Spinal cord (tissue), 10 donors: ENCODE measurements around the gene RNLS. TPM values are rescaled to one million over a fixed set of nuclear protein-coding genes. Genes with fewer than 3 reads are reported as not detected.

Source experiments
- DNase-seq, 6 donors: peaks; one replicate each; pipeline versions ENCODE4 v3.0.0 to v3.0.0-alpha.2; 2013 to 2015; ENCODE audit warnings: low spot score in 6 of 6, low read depth in 4 of 6
- H3K27ac ChIP-seq: one replicate; pipeline ENCODE4 v1.5.1; 2013; ENCODE audit warnings: low read depth, low read length, control low read depth
- H3K27me3 ChIP-seq: one replicate; pipeline ENCODE4 v1.6.1; 2013; ENCODE audit warnings: low read length; ENCODE audit not compliant: control insufficient read depth, insufficient read depth
- H3K36me3 ChIP-seq: one replicate; pipeline ENCODE4 v1.6.1; 2013; ENCODE audit warnings: low read length; ENCODE audit not compliant: control insufficient read depth, insufficient read depth
- H3K4me1 ChIP-seq: one replicate; pipeline ENCODE4 v1.6.1; 2013; ENCODE audit warnings: low read length; ENCODE audit not compliant: control insufficient read depth, insufficient read depth
- H3K4me3 ChIP-seq: one replicate; pipeline ENCODE4 v1.5.1; 2013; ENCODE audit warnings: low read depth, low read length, control low read depth
- H3K9me3 ChIP-seq: one replicate; pipeline ENCODE4 v1.6.1; 2013; ENCODE audit warnings: low read length; ENCODE audit not compliant: control insufficient read depth, insufficient read depth
- WGBS: methylation state at CpG from one replicate; pipeline ENCODE4 v1.1.5; 2013; ENCODE audit warnings: missing lambda C conversion rate; ENCODE audit not compliant: insufficient coverage; 5-methylcytosine and 5-hydroxymethylcytosine counted together
- polyA plus RNA-seq, 2 donors: library from polyadenylated mRNA; unstranded; fragments of 120-200 nt; gene quantifications; one replicate each; pipeline ENCODE4 v1.2.1, GENCODE V29; 2013; ENCODE audit not compliant: insufficient read length in 2 of 2
- total RNA-seq, 2 donors: library from RNA; depleted of rRNA in 1 of 2; stranded (reverse); fragments of 120-200 nt in 1 of 2; fragments of >200 nt in 1 of 2; gene quantifications; one replicate each; pipeline versions ENCODE4 v1.2.3 to v1.2.4, GENCODE V29; 2013 to 2014
- donor health status: healthy.

Gene RNLS
- total and polyA plus RNA-seq, 4 donors, result 6.1 to 16.1 (median 7.7) TPM

DNA sequence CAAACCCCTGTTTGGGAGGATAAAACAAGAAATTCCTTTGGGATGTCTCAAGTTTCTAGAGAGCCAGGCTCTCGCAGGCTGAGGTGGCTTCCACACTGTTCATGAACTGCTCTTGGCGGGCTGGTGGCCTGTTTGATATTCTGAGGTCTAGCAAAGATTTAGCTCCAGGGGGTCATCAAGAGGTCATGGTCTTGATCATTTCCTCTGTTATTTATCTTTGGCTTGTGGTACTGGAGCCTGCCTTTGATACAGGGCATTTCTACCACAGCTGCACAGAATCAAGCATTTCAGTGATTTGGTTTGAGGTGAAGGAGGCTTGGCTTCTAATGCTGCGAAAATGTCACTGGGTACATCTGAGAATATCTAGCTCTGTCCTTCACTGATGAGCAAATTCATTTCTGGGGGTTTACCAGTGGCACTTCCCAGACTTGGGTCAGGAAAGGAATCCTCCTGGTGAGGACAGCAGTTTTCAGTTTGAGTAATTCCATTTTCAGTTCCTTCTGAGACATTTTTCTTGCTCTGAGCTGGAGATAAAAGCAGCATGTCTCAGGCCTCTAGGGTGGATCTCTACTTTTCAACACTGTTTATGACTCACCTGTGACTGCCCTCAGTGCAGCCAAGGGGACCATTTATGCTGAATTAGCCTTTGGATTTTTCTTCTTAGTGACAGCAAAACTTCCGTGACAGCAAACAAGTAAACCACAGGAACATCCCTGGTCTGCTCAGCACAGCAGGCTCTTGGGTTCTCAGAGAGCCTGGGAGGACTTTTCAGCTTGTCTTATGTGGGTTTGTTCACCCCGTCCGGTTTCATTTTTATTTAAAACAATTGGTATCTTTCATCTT is 312.0 kb downstream of the RNLS start:
- H3K27ac ChIP-seq, result no peak overlapping the region

DNA sequence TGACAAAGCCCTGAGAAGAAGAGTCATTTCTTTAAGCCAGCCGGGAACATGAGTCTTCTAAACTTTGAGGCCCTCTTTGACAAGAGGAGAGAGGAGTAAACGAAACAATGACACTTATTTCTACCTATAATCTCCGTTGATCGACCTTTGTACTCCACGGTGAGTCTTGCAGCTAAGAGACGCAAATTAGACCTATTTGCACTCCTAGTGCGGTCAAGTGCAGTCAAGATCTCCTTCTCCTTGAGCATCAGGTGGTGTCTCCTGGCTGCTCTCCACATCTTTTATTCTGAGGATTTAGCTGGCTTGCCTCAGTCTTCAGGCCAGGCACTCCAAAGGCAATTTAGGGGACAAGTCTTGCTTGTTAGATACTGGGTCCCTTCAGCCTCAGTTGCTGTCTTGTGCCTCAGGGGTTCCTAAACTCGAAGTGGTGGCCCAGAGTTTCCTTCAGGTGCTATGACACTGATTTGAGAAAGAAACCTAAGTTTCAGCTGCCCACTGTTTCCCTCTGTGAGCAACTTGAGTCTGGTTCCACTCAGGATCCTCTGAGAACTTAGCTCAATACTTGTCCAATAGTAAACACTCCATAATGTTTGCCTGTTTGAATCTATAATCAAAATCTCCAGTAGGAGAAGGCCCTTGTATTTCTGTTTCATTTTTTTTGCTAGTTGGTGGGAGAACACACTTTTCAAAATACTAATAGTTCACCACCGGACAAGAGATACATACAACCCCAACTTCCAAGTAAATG is 312.9 kb downstream of the RNLS start:
- H3K36me3 ChIP-seq, result no peaks in the 10 kb centered on the region
- no peak for DNase-seq

More for the DNA sequence above, 312.0 kb downstream of the RNLS start:
- H3K36me3 ChIP-seq, result no peaks in the 10 kb centered on the region
- no peak overlapping the region for H3K4me3 ChIP-seq
- H3K9me3 ChIP-seq, result no peaks in the 10 kb centered on the region
- no peaks in the 10 kb centered on the region for H3K4me1 ChIP-seq
- no peak for DNase-seq
- H3K27me3 ChIP-seq, result no peaks in the 10 kb centered on the region
- 100% methylated on average over 1 of the region's 6 CpGs for WGBS

DNA sequence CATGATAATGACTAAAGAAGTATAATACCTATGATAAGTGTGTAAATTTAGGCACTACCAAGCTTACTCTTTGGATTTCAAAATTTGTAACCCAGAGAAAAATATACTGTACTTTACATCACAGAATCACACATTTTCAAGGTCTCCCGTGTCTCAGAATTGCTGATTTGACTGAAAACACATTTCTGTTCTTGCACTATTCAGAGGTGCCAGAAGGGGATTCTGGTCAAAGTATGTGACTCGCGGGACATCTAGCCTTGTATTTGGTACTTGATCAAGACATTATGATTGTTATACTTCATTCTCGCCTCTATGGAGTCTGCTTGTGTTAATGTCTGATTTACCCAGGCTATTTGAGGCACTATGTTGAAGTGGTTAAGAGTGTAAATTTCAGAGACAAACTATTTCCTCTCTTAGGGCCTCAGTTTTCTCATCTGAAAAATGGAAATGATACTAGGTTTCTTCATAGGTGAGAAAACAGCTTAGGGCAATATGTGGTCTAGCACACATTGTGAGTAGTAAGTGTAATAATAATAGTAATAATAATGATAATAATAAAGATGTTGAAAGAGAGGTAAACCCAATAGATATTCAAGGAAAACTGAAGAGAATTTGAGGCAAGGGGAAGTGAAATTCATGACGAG is 320.4 kb downstream of the RNLS start:
- Histone ChIP-seq H3K4me1 (no peaks in the 10 kb centered on the region), H3K4me3 (no peak overlapping the region), H3K36me3 (no peaks in the 10 kb centered on the region), H3K27ac (no peak overlapping the region), H3K27me3 (no peaks in the 10 kb centered on the region), H3K9me3 (no peaks in the 10 kb centered on the region)
- WGBS, result 100% methylated on average over 1 of the region's 5 CpGs
- DNase-seq, result no peak

More for the DNA sequence above, 312.9 kb downstream of the RNLS start:
- Histone ChIP-seq H3K4me3 (no peak overlapping the region), H3K27me3 (no peaks in the 10 kb centered on the region), H3K9me3 (no peaks in the 10 kb centered on the region), H3K4me1 (no peaks in the 10 kb centered on the region), H3K27ac (no peak overlapping the region)
- WGBS, result 96% methylated on average over 8 of the region's 9 CpGs

DNA sequence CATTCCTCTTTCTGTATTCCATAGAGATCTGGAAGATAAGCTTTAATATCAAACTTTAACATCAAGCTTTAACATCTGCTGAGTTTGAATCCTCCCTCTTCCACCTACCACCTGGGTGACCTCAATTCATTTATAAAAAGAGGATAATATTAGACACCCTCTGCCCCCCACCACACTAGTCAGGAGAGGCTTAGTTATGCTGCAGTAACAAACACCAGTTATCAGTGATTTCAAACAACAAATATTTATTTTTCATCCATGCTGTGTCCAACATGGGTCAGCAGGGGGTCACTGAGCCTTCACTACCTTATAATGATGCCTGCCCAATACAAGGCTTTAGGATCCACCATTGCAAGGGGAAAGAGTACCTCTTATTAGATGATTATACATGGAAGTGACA is 322.0 kb downstream of the RNLS start:
- no peaks in the 10 kb centered on the region for H3K27me3 ChIP-seq
- no peaks in the 10 kb centered on the region for H3K4me1 ChIP-seq
- H3K27ac ChIP-seq, result no peak overlapping the region
- no peaks in the 10 kb centered on the region for H3K36me3 ChIP-seq
- H3K9me3 ChIP-seq, result no peaks in the 10 kb centered on the region
- H3K4me3 ChIP-seq, result no peak overlapping the region
- DNase-seq, result no peak

DNA sequence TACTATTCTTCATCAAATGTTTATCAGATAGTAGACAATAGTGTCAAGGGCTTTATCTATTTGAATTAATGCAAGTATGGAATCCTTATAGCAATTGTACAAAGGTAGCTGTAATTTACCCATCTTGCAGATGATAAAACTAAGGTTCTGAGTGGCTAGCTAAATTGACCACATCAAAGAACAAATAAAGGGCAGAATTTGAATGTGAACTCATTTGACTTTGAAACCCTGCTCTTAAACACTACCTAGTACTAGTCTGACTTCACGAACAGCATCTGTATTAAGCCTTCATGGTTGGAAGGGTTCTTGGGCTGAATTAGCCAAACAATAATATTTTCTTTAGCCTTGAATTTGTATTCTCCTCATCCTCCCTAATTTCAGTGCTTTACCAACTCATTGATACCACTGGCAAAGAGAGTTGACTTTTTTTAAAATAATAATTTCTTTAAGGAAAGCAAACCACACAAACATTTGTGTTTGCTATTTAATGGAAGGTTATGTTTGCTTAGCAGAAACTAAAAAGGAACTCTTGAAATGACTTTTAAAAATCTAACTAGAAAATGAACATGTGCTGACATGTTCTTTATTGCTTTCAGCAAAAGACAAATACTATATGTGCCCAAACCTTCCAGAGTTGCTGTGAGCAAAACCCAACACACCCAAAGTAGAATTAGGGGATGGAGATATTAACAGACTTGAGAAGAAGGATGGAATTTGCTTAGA is 322.6 kb downstream of the RNLS start:
- Histone ChIP-seq H3K27ac (no peak overlapping the region), H3K9me3 (no peaks in the 10 kb centered on the region), H3K4me1 (no peaks in the 10 kb centered on the region), H3K4me3 (no peak overlapping the region), H3K27me3 (no peaks in the 10 kb centered on the region), H3K36me3 (no peaks in the 10 kb centered on the region)
- no peak for DNase-seq
- no CpG with 5 or more reads among the region's 1 CpG for WGBS

DNA sequence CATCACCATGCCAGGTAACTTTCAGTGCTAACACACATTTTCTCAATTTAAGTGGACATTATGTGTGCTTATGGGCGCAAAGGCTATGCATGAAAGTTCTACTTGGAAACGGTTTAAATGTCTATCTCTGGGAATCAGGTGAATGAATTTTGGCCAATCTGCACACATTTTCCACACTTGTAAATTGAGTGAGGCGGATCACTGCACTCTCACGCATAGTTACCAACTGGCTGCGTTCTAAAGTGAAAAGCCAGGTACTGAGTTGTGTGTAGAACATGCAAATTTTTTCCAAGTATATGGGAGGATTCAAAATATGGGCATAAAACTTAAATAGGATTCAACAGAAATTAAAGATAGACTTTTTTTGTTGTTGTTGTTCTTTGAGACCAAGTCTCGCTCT is 323.7 kb downstream of the RNLS start:
- no peak for DNase-seq
- H3K4me3 ChIP-seq, result no peak overlapping the region
- no peak overlapping the region for H3K27ac ChIP-seq
- H3K9me3 ChIP-seq, result no peaks in the 10 kb centered on the region
- 100% methylated on average over 2 of the region's 6 CpGs for whole genome bisulfite sequencing
- no peaks in the 10 kb centered on the region for H3K4me1 ChIP-seq
- H3K27me3 ChIP-seq, result no peaks in the 10 kb centered on the region
- no peaks in the 10 kb centered on the region for H3K36me3 ChIP-seq

DNA sequence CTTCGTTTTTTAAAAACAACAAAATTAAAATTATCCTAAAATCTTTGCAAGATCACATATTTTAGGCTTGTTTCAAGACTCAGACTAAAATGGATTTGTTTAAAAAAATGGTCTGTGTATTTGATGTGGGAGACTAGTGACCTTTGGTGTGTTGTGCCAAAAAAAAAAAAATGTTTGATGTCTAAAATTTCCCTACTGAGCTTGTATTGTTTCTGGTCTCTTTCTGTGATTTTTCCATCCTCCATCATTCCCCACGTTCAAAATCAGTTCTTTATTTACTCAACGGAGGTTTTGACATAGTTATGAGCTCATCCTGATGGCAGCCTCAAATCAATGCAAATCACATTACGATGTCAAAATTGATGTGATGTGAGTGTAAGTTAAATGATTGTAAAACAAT is 326.2 kb downstream of the RNLS start:
- no peaks in the 10 kb centered on the region for H3K4me1 ChIP-seq
- WGBS, result no CpG with 5 or more reads among the region's 4 CpGs
- no peak overlapping the region for H3K27ac ChIP-seq
- no peaks in the 10 kb centered on the region for H3K27me3 ChIP-seq
- no peak for DNase-seq
- no peaks in the 10 kb centered on the region for H3K36me3 ChIP-seq
- no peak overlapping the region for H3K4me3 ChIP-seq
- no peaks in the 10 kb centered on the region for H3K9me3 ChIP-seq

DNA sequence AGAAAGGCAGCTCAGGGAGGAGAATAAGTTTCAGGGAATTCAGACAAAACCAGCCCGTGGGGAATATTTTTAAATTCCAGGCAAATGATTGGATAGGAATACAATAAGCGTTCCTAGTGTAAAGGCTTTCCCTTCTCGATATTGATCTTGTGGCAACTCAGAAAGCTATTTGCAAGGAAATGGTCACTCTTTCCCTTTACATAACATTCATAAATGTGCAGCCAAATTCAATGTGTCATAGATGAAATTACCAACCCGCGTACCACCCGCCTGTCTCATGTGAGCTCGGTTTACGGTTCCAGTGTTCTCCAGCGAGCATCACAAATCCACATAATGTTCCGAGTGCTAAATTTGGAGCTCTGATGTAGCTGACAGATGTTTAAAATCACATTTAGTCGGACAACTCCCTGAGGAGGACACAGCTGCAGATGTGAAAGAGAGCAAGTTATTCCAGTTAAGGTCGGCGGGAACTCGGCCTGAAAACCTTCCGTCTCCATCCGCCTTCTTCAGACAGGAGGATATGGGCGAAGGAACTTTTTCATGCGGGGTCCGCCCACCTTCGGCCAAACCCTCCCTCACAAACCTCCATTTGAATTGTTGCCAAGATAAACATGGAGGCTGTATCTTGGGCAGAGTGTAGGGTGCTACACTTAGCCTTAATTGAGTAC is 327.0 kb downstream of the RNLS start:
- Histone ChIP-seq H3K4me3 (no peak overlapping the region), H3K9me3 (no peaks in the 10 kb centered on the region), H3K27me3 (no peaks in the 10 kb centered on the region), H3K36me3 (no peaks in the 10 kb centered on the region), H3K27ac (no peak overlapping the region), H3K4me1 (no peaks in the 10 kb centered on the region)
- no peak for DNase-seq
- WGBS, result 90% methylated on average over 15 of the region's 20 CpGs

DNA sequence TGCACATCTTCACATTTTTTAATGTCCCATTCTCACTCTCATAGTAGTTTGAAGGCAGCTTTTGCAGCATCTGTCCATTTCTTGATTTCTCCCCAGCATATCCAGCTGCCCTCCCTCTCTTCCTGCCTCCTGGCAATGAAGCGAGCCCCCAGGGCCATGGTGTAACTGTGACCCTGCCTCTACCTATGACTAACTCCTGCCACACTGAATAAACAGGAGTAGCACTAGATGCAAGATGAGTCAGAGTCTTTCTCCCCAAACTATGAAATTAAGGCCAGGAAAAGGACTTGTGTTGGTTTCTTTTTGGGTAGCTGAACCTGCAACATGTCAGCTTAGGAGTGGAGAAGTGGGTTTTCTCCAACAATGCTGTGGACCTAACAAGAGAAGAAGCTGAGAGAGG is 329.0 kb downstream of the RNLS start:
- WGBS, result 100% methylated on average over 1 of the region's 1 CpG
- Histone ChIP-seq H3K36me3 (no peaks in the 10 kb centered on the region), H3K27ac (no peak overlapping the region), H3K27me3 (no peaks in the 10 kb centered on the region), H3K9me3 (no peaks in the 10 kb centered on the region), H3K4me3 (no peak overlapping the region), H3K4me1 (no peaks in the 10 kb centered on the region)
- no peak for DNase-seq
